GM10847 (cell line): ENCODE measurements around the gene ACTG2.

Experiments
- POLR2A ChIP-seq: IDR thresholded peaks from 2 replicates; pipeline ENCODE4 v1.6.1; 2011; ENCODE audit not compliant: insufficient read length; ENCODE audit errors: extremely low read depth

The ACTG2 gene

DNA sequence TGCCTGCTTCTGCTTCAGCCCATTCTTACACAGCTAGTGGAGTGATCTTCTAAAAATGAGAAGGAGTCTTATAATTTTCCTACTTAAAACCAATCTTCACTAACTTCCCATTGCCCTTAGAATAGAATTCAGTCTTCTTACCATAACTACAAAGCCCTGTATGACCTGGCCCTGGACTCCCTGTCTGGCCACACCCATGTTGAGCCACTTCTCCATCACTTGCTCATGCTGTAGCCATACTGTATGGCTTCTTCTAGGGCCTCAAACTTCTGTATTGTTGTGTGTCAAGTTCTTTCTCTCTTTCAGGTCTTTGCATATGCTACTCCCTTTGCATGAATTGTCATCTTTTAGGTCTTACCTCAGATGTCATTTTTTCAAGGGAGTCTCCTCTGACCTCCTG lies 45.1 kb downstream of the ACTG2 start:
- no peak for TF ChIP-seq POLR2A

DNA sequence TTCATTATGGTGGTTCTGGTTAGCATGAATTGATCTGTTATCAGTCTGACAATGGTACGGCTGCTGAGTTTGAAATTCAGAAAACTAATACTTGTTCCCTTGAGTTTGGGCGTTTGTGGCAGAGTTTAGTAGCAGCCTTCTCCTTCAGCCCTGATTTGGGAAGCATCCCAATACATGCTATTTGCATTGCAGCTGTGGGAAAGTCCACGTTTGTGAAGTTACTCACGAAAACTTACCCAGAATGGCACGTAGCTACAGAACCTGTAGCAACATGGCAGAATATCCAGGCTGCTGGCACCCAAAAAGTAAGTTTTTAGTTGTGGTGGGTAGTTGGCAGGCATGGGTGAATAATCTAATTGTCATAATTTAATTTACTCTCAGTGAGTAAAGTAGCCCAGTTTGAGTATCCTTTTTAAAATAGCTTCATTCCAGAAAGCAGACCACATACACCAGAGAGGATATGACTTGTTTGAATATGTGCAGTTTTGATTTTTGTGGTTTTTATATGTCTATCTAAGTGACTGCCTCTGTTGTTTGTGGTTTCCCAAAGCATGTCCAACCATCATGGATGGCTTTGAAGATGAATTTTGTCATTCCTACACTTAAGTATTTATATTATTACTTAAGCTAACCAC lies 46.0 kb downstream of the ACTG2 start:
- TF ChIP-seq POLR2A: no peak

DNA sequence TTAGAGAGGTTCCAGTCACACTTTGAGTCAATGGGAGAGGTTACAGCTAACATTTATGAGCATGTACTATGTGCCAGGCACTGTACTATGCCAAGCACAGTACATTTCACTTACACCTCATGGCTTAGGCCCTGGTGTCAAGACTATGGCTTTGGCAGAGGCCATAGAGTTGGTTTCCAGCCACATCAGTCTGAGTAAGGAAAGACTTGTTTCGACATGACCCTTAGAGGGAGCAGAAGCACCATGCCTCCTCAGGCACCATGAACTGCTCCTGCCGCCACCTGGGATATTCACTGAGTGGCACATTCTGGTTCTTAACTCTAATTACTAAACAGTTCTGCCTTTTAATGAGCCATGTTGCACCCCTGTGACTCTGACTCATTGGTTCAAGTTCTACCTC lies 46.6 kb downstream of the ACTG2 start:
- TF ChIP-seq POLR2A: no peak

DNA sequence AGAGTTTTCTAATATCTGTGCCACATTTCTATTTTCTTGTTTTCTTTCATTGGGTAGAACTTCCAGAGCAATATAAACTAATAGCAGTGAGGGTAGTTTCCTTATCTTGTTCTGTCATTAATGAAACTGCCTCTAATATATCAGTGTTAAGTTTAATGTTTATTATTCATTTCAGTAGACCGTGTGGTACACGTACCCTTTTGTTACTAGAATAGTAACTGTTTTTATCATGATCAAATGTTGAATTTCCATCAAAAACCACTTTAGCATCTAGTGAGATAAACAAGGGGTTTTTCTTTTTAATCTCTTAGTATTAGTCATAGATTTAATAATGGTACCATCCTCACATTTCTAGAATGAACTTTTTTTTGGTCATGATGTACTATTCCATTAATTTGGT lies 49.9 kb downstream of the ACTG2 start:
- no peak for TF ChIP-seq POLR2A

DNA sequence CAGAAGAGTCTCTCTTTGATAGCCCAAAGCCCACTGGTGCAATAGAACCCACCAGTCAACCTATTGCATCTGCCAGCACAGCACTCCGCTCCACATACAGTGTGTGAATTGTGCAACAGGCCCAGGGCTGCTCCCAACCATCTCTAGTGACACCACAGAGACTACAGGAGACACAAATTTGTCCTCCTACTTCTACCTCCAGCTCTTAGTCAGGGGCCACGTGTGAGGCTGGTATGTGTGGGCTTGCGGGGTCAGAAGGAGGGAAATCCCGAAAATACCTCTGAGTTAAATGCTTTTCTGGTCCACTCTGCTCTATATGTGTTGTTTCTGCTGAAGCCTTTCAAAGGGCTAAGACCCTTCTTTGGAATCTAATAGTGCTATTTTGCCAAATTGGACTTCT lies 51.9 kb downstream of the ACTG2 start:
- TF ChIP-seq POLR2A: no peak

DNA sequence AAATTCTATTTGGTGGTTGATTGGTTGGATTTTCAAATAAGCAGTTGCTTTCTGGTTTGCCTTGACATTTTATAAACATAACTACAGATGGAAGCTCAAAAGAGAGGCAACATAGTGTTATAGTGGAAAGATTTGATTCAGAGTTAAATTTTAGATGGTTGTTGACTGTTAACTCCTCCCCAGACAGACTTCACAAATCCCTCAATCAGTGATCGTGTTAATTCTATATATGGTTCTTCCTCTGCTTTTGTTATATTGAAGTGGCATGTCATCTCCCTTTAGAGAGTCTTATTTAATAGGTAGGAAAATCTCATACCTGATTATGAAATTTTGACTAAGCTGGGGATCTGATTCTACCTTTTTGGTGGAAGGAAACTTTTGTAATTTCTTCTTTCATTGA lies 53.4 kb downstream of the ACTG2 start:
- no peak for TF ChIP-seq POLR2A

DNA sequence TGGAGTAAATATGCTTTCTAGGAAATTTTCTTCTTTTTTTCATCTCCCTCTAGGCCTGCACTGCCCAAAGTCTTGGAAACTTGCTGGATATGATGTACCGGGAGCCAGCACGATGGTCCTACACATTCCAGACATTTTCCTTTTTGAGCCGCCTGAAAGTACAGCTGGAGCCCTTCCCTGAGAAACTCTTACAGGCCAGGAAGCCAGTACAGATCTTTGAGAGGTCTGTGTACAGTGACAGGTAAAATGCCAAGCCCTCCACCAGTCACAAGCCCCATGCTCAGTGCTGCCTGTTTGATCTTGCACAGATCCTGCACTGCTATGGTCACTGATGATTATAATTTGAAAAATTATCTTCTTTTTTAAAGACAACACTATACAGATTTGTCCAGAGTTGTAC lies 53.9 kb downstream of the ACTG2 start:
- no peak for TF ChIP-seq POLR2A

DNA sequence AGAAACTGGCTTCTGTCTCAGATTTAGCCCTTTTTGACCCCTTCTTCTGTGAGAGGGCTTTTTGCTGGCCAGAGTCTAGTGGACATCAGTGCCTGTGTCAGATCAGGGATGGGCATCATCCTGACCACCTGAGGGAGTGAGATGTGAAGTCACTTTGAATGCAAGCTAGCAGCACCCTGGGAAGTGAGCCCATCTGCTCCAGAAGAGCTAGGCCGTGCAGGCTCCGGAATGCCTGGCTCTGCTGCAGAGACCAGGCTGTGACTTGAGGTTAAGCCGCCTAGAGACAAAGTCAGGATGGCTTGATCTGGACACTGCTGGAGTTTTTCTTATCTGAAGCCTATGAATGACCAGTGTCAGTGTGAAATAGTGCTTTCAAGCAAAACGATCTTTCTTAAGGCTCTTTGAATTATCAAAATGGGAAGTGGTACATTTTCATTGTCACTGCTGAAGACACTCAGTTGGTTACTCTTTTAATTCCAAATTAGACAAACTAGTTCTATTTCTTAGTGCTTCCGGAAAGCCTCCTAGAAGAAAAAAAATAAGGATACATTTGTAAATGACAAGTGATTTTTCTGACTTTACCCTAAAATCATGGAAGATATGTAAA lies 54.7 kb downstream of the ACTG2 start:
- no peak for TF ChIP-seq POLR2A

DNA sequence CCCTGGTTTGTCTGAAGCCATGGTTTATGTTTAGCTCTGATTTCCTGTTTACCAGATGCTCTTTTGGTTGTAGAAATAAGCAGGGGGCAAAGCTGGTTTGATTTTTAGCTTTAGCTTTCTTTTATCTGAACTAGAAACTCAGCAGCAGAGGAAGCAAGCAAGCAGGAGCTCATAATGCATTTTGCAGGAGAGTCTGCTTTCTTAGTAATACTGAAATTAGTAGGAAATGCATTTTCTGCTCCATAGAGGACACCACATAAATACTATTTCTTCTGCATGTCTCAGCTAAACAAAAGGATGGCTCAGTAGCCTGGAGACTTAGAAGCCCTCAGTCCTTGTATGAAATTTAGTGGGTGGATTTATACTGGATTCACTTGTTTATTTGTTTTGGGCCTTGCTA lies 57.0 kb downstream of the ACTG2 start:
- no peak for TF ChIP-seq POLR2A

DNA sequence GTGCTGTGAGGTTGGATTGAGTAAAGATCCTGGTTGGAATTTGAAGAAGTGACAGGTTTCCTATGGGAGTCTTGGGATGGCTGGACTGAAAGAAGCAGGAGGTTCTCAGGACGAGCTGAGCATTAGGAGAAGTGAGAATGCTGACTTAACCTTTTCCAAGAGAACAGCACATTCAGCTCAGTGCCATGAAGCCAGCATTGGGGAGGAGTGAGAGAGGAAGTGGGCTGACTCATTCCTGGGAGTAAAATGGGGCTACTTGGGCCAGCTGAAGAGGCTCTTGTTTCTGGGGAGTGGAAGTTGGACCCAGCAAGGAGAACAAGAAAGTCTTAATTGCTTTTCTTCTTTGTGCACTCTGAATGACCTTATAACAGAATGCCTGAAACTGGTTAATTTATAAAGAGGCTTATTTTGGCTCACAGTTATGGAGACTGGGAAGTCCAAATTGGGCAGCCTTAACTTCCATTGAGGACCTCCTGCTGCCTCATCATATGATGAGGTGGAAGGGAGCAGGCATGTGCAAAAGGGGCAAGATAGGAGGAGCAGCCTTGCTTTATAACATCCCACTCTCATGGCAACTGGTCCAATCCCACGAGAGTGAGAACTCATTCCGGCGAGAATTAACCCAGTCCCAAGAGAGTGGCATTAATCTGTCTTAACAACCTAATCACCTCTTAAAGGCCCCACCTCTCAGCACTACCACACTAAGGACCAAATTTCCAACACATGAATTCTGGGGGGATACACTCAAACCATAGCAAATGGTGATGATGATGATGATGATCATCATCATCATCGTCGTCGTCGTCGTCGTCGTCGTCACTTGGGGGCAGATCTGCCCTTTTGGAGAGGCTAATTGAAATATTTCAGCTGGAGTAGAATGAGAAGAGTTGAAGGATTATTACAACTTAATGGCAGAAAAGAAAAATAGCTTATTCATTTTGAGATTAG lies 60.0 kb downstream of the ACTG2 start:
- no peak for TF ChIP-seq POLR2A

DNA sequence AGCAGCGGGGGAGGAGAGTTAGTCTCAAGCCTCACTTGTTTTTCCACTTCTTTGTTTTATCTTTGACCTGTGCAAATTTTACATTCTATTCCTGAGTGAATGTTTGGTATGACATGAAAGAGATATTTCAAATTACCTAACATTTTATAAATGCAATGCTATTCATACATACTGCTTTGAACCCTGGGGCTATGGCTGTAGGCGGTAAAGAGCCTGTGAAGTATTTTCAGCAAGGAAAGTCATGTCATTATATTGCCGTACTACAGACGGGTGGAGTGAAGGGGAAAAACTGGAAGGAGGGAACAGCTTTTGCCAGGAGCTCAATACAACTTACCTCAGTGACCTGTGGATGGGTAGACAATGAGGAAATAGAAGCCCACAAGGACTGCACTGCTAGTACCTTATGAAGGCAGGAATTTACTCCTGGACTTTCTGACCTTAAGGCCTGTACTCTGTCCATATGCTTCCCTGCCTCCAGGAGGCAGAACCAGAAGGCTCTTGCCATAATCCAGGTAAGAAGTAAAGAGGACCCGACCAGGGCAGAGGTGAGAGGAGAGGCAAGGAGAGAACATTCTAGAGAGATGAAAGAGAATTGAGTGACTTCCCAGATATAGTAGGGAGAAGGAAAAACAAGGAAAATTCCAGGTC lies 63.5 kb downstream of the ACTG2 start:
- no peak for TF ChIP-seq POLR2A

DNA sequence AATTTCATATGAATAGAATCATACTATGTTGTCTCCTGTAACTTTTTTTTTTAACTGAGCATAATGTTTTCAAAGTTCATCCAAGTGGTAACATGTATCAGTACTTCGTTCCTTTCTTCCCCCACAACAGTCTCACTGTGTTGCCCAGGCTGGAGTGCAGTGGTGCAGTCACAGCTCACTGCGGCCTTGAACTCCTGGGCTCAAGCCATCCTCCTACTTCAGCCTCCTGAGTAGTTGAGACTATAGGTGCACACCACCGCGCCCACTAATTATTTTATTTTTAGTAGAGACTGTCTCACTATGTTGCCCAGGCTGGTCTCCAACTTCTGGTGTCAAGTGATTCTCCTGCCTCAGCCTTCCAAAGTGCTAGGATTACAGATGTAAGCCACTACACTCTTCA lies 68.5 kb downstream of the ACTG2 start:
- no peak for TF ChIP-seq POLR2A

DNA sequence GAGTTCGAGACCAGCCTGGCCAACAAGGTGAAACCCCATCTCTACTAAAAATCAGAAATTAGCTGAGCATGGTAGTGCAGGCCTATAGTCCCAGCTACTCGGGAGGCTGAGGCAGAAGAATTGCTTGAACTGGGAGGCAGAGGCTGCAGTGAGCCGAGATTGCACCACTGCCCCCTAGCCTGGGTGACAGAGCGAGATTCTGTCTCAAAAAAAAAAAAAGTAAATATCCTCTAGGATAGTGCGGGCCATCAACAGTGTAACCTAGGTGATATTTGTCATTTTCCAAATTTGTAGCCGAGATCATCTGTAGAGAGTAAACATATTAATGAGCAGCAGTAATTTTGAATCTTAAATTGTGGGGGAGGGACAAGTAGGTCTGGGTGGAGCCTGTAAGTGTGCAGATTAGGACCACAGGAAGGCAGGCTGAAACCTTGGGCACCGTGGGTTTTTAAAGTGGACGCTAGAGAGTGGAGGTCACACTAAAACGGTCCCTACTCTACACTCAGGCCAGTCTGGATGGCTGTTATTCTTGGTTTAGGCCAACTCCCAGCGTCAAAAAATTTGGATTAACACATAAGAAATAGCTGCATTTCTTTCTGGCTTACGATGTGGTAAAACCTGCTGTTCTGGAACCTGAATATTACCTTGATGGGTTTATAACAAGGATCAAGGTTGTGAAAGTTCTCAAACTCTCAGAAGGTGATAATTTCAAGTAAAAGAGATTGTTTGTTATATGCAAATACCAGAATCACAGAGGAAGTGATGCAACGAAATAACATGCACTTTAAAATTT lies 69.2 kb downstream of the ACTG2 start:
- TF ChIP-seq POLR2A: no peak

DNA sequence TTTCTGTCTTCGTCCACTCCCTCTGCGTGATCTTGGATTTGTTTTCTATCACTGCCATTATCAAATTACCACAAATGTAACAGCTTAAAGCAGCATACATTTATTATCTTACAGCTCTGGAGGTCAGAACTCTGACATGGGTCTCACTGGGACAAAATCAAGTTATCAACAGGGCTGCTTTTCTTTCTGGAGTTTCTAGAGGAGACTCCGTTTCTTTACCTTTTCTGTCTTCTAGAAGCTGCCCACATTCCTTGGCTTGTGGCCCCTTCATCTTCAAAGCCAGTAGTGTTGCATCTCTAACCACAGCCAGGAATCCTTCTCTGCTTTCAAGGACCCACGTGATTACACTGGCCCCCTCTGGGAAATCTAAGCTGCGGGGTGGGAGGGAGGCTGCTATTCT lies 70.0 kb downstream of the ACTG2 start:
- no peak for TF ChIP-seq POLR2A
